ENCODE results near the gene DHRS7C.

DHRS7C gene

DNA sequence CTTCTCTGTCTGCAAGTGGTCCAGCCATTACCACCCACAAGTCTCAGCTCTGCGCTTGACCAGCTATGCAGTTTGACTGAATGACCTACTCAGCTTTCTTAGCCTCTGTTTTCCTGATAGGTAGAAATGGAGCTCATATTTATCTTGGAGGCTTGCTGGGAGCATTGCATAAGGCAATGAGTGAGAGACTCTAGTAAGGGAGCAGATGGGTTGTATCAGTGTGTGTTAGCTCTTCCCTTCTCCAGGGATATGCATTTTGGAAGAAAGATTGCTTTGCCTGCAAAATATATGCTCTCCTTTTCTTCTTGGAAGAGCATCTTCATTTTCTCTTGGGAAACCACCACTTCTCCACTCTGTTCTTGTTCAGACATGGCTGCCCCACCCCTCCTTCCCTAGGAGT is 26.1 kb downstream of the DHRS7C start:
- no peak for DNase-seq (ENCODE audit: low spot score)

GRCh38 chr17:9763643-9764042 is 27.7 kb downstream of the DHRS7C start:
- no peak for DNase-seq (ENCODE audit: low spot score)

GRCh38 chr17:9760266-9760665 is 31.1 kb downstream of the DHRS7C start:
- no peak for DNase-seq (ENCODE audit: low spot score)

DNA sequence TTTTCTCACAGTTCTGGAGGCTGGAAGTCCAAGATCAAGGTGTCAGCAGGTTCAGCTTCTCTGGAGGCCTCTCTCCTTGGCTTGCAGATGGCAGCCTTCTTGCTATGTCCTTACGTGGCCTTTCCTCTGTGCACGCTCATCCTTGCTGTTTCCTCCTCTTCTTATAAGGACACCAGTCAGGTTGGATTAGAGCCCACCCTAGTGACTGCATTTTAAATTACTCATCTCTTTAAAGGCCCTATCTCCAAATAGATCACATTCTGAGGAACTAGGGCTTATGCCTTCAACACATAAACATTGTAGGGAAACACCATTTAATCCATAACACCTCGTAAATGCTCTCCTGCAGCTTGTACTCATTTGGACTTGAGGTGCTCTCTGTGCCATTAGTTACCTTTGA is 36.3 kb downstream of the DHRS7C start:
- DNase-seq (ENCODE audit: low spot score) = no peak

DNA sequence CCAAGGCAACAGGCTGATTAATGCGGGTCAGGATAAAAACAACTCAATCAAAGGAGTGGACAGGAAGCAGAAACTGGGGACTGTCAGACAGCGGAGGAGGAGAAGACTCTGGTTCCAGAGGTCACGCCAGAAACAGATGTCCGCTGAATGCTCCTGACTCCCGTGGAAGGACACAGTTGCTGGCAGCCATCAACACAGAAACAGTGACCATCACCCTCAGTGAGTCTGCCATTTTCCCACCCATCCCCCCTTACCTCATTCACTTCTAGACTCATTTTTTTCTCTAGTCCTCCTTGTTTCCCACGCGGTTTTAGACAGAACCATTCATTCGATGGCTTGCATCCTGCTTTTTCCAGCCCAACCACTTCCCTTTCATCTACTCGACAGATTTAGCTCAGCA is 40.9 kb downstream of the DHRS7C start:
- no peak for DNase-seq (ENCODE audit: low spot score)

DNA sequence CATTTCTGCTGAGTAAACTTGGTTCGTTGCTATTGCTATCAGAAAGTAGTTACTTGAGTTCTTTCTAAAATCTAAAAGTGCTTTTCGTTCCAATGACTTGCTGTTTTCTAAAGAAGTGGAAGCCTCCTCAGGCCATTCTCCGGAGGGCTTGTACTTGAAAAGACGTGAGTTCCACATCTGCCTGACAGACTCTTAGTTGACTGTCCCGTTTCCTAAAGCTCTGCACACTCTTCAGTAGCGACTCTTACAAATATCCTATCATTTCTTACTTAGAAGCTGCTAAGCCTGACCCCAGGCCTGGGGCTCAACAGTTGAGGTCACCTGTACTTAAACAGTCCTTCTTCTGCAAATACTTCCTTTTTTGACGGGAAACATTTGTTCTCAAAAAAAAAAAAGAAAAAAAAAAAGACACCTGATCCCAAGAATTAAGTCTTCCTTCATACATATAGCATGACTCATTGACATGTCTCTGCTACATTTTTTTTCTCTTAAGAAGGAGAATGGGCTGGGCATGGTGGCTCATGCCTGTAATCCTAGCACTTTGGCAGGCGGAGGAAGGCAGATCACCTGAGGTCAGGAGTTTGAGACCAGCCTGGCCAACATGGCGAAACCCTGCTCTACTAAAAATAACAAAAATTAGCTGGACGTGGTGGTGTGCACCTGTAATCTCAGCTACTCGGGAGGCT is 61.5 kb downstream of the DHRS7C start:
- no peak for DNase-seq (ENCODE audit: low spot score)

DNA sequence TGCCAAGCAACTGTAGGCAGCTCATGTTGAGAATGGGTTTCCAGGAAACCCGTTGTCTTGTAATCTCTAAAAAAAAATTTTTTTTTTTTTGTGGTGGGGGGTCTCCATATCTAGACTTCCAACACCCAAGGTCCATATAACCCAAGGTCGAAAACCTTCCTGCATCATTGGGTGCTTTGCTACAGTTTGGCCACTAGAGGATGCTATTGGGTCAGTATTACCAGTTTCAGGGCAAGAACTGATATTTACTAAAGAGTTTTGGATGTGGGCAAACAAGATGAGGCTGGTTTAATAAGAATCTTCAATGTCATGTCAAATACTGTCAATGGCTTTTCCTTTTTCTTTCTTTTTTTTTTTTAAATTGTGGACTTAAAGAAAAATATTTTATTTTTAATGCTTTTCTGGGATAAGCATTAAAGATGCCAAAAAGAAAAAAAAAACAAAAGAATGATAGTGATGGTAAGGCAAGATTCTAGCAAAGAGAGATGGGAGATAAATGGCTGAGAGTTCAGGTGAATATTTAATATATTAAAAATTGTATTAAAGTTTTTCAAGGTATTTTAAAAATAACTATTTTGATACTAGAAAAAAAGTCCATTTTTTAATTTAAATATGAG is 62.2 kb downstream of the DHRS7C start:
- peak; percentile 72 for DNase-seq (ENCODE audit: low spot score)

DNA sequence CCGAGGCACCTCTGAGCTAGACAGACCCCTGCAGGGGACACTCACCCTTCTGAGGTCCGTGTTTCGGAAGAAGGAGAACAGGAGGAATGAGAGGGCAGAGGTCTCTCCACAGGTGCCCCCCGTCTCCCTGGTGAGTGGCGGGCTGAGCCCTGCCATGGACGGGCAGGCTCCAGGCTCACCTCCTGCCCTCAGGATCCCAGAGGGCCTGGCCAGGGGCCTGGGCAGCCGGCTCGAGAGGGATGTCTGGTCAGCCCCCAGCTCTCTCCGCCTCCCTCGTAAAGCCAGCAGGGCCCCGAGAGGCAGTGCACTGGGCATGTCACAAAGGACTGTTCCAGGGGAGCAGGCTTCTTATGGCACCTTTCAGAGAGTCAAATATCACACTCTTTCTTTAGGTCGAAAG is 62.8 kb downstream of the DHRS7C start:
- DNase-seq (ENCODE audit: low spot score) = no peak

- no peak for DNase-seq (ENCODE audit: low spot score)
Measured at GRCh38 chr17:9728005-9728404, 63.4 kb downstream of the DHRS7C start.

DNA sequence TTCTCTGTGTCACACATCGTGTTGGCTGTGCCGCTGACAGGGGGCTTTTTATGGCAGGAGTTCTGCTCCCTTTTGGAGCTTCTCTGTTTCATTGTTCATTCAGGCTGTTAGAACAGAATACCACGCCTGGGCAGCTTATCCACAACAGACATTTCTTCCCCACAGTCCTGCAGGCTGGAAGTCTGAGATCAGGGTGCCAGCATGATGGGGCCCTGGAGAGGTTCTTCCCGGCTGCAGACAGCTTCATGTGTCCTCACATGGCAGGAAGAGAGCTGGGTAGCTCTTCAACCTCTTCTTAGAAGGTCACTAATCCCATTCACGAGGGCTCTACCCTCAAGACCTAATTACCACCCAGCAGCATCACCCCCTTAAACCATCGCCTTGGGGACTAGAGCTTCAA is 65.1 kb downstream of the DHRS7C start:
- DNase-seq (ENCODE audit: low spot score) = no peak

DNA sequence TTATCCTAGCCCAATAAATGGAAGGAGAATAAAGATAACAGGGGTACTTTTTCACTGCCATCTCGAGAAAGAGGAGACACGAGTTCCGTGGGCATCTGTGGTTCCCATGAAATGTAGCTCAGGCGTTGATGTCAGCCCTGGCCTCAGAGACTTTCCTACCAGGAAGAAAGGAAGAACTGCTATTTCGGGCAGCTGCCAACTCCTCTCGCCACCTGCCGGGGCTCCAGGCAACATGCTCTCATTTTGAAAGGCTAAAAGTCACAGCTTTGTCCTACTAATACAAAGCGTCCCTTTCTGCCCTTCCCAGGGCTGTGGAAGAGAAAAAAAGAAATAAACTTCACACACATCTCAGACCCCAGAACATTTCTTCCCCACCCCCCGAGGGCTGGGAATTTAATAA is 65.8 kb downstream of the DHRS7C start:
- no peak for DNase-seq (ENCODE audit: low spot score)
